K562 (cell line): ENCODE data around the gene PCNX3. TPM values are rescaled to one million over a fixed set of nuclear protein-coding genes. Genes with fewer than 3 reads are reported as not detected.

Experiments
- ARID3A ChIP-seq: IDR thresholded peaks from 2 replicates; pipeline ENCODE4 v1.6.1; 2012; ENCODE audit warnings: low read depth, low read length, improper control_type of control experiment, borderline replicate concordance
- HIVEP1 ChIP-seq: fragments of 250-450 bp; sonication (Bioruptor Pico); IDR thresholded peaks from 2 replicates; pipeline ENCODE4 v1.4.0; 2020; ENCODE audit warnings: mild to moderate bottlenecking
- MITF ChIP-seq: IDR thresholded peaks from 2 replicates; pipeline ENCODE4 v1.6.1; 2014; ENCODE audit warnings: antibody characterized with exemption
- MLLT1 ChIP-seq, 2 experiments: fragments of 450-650 bp; IDR thresholded peaks; 2 replicates each; pipeline ENCODE4 v1.6.1; 2016
- NR4A1 ChIP-seq, 2 experiments: fragments of 250-450 bp in 1 of 2; fragments of 450-650 bp in 1 of 2; sonication (Bioruptor Pico) in 1 of 2; IDR thresholded peaks; 2 replicates each; pipeline versions ENCODE4 v1.4.0 to v1.6.1; 2016 to 2020; ENCODE audit warnings: mild to moderate bottlenecking in 2 of 2, missing compliant biosample characterization in 1 of 2, missing genetic modification characterization in 1 of 2, moderate library complexity in 1 of 2
- PCBP1 ChIP-seq: fragments of 200-400 bp; formaldehyde crosslinking; IDR thresholded peaks from 2 replicates; pipeline ENCODE4 v1.6.1; 2018; ENCODE audit warnings: mild to moderate bottlenecking, low read depth, low read length; ENCODE audit not compliant: poor library complexity, severe bottlenecking
- STAT5A ChIP-seq: IDR thresholded peaks from 2 replicates; pipeline ENCODE4 v1.6.1; 2012; ENCODE audit warnings: low read length, inconsistent platforms, borderline replicate concordance
- SUPT5H ChIP-seq: fragments of 450-650 bp; IDR thresholded peaks from 2 replicates; pipeline ENCODE4 v1.6.1; 2016
- USF2 ChIP-seq: sonication (generic); formaldehyde crosslinking; IDR thresholded peaks from 2 replicates; pipeline ENCODE4 v1.5.0; 2020; ENCODE audit warnings: missing genetic modification reagents
- ZBTB1 ChIP-seq: sonication (generic); formaldehyde crosslinking; IDR thresholded peaks from 2 replicates; pipeline ENCODE4 v1.8.1; 2023; ENCODE audit warnings: missing genetic modification reagents, low read depth, mild to moderate bottlenecking, borderline replicate concordance
- ZNF175 ChIP-seq: fragments of 200-800 bp; sonication (Bioruptor generic); IDR thresholded peaks from 2 replicates; pipeline ENCODE4 v1.6.1; 2016; ENCODE audit warnings: low read depth, mild to moderate bottlenecking, missing genetic modification characterization, missing compliant biosample characterization
- ZNF197 ChIP-seq: fragments of 200-800 bp; sonication (Bioruptor generic); IDR thresholded peaks from 2 replicates; pipeline ENCODE4 v1.6.1; 2016; ENCODE audit warnings: low read depth, missing genetic modification characterization, missing compliant biosample characterization
- ZNF609 ChIP-seq: sonication (generic); formaldehyde crosslinking; IDR thresholded peaks from 2 replicates; pipeline ENCODE4 v1.8.1; 2023; ENCODE audit warnings: missing genetic modification reagents, mild to moderate bottlenecking, borderline replicate concordance
- polyA plus RNA-seq, 8 experiments: library from polyadenylated mRNA; depleted of rRNA in 4 of 8; stranded (reverse) in 5 of 8; unstranded in 3 of 8; fragments of >200 nt; fragmentation: Nextera tagmentation in 2 of 8; fragmentation: Illumina TruSeq in 1 of 8; extraction: Ambion mirVana in 2 of 8; extraction: Trizol in 1 of 8; gene quantifications; 2 replicates each; pipeline versions ENCODE4 v1.2.1 to v1.2.3, GENCODE V29; 2011 to 2014; ENCODE audit warnings: inconsistent platforms in 1 of 8, missing spikeins in 1 of 8
- total RNA-seq, 7 experiments: library from RNA; depleted of rRNA in 6 of 7; stranded (reverse); fragments of >200 nt in 6 of 7; fragmentation: Illumina TruSeq in 2 of 7; extraction: Trizol in 2 of 7; gene quantifications; 2 replicates each; pipeline versions ENCODE4 v1.2.1 to v1.2.3, GENCODE V29; 2011 to 2021; ENCODE audit warnings: low replicate concordance in 1 of 7

The PCNX3 gene
- total and polyA plus RNA-seq, 9 of the 15 experiments (the other 6 are each of a cell fraction or from before 2014, with no cell fraction given), result 0.11 to 47.8 (median 12.8) TPM

GRCh38 chr11:65574109-65574810 is 41.3 kb upstream of the PCNX3 start (continued):
- TF ChIP-seq ZNF609 (no peak), NR4A1 (CRISPR knock-in tag; IDR thresholded peaks at IDR 0.05) (no peak), NR4A1 (tag; IDR thresholded peaks at IDR 0.05) (no peak), HIVEP1 (CRISPR knock-in tag) (no peak; the same call in 1 of the 2 replicates), ZBTB1 (CRISPR knock-in tag) (peak; percentile 76; the same call in 1 of the 2 replicates), SUPT5H (peak; percentile 30; the same call in 1 of the 2 replicates), MITF (0 out of 2 replicates have a peak, but pooled peaks have one; percentile 14), PCBP1 (peak; percentile 68), MLLT1 (IDR thresholded peaks at IDR 0.05) (peak in 1 of 2 experiments; percentile 47; a peak in 1 of 4 replicates), ZNF175 (CRISPR knock-in tag) (no peak), ARID3A (no peak), ZNF197 (no peak; the same call in 1 of the 2 replicates), STAT5A (0 out of 2 replicates have a peak, but pooled peaks have one; percentile 7), USF2 (CRISPR knock-in tag) (no peak)
